Activated effector memory CD4-positive, alpha-beta T cell treated with Interleukin-2 at 50 U/mL for 16 hours (primary cell): Measurements from ENCODE around the gene CGB7.
A peak's percentile ranks its signal among the peaks of the same experiment; 100 is the strongest.
"Not testable (repeated sequence)": the region's sequence is repeated elsewhere in the genome, so short reads cannot be mapped to it uniquely, and the experiment has no call there.

Source experiments
- DNase-seq: peaks from one replicate; pipeline ENCODE4 v3.0.0-alpha.2; 2020

The CGB7 gene

DNA sequence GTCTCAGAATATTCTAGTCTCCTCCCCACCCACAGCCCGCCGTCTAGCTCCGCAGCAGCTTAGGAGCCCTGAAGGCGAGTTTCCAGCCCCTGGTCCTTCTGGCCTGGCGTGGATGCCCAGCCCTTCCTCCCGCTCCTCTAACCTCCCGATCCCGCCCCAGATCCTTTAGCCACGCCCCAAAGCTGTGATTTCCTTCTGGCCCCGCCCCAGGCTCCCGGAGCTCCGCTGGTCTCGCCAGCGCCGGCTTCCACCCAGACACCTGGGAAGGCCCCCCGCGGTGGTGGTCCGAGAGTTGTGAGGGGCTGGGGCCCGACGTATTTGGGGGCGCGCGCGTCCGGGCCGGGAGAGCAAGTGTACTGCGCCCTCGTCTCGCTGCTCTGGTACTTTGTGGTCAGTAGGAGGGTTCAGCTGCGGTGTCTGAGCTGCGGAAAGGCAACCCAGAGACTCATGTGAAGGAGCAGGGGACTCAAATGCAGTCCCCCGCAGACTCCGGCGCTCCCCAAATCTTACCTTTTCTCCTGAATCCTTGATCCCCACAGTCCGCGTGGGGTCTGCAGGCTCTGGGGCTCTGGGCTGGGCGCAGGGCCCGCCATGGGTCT, at the start of gene CGB7:
TSS of gene CGB7 (minus strand) at position 114 of the 599 bp plus-strand sequence. CDS start 2,374 bp downstream, outside the sequence.
- peak; percentile 15 for DNase-seq

DNA sequence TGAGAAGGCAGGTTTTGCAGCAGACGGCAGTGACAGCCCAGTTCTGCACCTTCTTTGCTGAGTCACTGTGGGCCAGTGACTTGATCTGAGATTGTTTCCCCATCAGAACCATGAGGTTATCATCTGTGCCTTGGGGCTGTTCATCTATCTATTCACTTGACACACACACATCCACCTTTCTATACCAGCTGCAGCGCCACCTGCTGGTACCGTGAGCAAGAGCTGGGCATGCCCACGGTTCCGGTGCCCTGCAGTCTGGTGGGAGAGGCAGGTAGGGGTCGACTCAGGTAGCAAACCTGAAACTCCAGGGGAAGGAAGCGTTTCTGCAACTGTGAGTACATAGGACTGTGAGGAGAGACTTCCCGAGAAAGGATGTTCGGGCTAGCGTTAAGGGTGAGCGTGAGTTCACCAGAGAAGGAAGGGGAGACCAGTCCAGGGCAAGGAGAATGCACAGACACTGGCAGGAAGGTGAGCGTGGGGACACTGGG, 49.1 kb upstream of the CGB7 start:
- peak; percentile 46 for DNase-seq

DNA sequence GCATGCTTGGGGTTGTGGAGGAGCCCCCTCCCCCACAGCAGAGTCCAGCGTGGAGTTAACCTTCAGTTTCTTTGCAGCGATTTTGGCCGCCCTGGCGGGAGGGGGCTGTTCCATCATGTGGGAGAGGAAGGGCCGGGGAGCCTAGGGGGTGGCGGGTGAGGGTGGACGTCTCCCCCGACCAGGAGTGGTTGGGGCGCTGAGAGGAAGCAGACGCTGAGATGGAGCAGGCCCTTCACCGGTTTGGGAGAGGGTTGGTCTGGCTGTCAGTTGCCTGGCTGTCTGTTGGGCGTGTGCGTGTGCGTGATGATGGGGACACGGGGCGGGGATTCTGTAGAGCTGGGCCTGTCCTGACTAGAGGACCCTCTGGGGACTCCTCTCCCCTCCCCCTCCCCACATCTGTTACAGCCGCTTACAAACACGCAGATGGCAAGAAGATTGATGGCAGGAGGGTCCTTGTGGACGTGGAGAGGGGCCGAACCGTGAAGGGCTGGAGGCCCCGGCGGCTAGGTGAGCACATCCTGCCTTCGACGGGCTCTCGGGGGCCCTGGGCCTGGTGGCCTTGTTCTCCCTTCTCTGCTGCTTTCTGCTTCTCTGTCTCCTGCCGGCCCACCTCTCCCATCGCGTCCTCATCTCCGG, 46.8 kb upstream of the CGB7 start:
- DNase-seq, result no peak

DNA sequence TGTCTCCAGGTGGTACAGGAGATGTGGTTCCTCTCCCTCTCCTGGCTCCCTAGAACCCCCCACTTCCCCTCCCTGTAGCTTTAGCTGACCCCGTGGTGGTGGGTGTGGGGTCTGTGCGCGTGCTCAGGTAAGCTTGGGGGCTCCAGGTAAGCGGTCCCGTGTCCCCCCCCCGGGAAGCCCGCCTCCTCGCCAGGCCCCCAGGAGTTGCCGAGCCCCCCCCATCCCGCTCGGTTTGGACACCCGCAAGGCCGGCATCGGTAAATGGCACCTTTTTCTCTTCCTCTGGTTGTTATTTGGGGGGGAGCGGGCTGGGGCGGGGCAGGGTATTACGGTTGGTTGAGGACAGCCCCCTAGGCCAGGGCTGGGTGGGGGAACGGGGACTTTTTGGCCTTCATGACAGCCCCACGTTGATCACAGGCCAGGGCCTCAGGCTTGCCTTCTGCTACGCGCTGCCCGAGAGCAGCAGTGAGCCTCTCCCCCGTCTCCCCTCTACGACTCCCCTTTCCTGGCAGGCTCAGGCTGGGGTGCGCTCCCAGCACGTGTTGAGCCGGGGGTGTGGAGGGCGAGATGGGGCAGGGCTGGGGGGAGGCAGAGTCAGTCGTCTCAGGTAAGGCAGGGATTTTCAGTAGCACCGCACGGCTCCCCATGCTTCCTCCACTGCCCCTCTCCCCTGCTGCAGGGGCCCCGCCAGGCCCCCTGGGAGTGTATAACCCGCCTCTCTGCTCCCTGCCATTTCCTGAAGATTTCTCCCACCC, 46.0 kb upstream of the CGB7 start:
- DNase-seq, result no peak

DNA sequence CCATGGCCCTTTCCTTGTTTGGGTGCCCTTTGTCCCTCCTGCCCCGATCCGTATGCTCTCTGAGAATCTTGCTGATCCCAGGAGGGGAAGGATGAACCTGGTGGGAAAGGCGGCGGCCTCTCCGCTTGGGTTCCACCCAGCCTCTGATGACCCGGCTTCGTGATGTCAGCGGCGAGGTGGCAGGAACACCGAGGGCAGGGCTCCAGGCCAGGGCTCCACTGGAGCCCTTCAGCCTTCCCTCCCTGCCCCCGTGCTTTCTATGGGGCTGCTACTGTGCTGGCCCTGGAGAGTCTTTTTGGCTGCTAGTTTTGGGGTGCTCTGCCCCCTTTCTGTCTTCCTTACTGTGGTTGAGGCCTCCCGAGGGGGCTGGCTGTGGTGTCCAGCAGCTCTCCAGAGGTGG, 44.8 kb upstream of the CGB7 start:
- DNase-seq, result no peak

DNA sequence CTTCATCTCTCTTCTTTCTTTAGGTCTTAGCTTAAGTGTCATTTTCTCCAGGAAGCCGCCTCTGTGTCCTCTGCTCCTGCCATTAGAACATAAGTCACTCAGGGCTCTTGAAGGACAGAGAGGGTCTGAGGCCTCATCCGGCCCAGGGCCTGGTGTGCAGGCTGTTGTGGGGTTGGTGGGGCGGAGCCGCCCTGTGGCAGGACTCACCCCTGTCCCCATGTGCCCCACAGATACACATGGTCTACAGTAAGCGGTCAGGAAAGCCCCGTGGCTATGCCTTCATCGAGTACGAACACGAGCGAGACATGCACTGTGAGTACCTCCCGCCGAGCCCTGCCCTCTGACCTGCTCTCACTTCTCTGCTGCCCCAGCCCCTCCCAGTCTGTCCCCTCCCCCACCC, 43.6 kb upstream of the CGB7 start:
- no peak for DNase-seq

DNA sequence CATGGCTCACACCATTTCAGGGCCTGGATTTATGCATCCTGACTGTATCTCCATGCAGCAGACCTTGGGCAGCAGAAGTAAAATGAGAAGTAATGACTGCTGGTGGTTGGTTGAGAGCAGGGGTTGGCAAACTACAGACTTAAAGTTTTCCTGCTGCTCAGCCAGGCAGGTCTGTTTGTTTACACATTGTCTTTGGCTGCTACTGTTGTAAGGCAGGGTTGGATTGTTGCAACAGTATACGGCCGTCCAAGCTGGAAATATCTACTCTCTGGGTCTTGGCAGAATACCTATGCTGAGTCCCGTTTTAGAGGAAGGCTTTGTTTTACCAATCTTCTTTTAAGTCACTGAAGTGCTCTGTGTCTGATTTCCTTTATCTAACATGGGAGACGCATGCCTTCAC, 41.2 kb upstream of the CGB7 start:
- no peak for DNase-seq

DNA sequence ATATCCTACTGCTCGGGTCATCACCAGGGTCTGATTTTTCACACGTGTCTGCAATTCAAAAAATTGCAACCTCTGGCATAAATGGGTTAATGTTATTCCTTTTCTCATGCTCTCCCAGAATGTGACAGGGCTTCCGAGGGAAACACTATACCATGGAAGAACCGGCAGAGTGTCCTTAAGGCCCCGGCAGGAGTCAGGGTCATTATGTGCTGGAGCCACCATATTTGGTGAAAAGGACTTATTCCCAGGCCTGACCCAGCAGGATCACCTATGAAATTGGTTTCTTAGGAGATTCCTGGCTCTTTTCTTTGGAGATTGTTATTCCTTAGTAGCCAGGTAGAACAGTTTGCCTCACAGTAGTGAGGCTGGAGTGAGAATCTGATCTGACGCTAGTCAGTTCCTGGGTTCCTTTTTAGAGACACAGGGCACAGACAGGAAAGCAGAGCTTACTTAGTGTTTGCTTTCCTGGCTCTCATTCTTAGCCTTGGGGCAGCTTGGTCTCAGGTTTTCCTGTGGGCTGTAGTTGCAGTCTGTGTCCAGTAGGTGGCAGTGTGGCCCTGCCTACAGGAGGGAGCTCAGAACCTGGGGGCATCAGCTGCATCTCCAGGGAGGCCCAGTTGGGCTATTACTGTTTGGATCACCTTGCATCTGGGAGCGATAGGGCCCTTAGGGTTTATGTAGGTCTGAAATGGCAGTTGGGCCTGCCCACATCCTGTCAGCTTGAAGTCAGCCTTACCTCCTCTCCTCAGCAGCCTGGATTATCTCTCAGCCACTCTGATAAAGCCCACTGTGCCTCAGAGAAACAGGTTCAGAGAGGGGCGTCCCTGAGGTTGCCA, 40.1 kb upstream of the CGB7 start:
- DNase-seq, result peak; percentile 61

DNA sequence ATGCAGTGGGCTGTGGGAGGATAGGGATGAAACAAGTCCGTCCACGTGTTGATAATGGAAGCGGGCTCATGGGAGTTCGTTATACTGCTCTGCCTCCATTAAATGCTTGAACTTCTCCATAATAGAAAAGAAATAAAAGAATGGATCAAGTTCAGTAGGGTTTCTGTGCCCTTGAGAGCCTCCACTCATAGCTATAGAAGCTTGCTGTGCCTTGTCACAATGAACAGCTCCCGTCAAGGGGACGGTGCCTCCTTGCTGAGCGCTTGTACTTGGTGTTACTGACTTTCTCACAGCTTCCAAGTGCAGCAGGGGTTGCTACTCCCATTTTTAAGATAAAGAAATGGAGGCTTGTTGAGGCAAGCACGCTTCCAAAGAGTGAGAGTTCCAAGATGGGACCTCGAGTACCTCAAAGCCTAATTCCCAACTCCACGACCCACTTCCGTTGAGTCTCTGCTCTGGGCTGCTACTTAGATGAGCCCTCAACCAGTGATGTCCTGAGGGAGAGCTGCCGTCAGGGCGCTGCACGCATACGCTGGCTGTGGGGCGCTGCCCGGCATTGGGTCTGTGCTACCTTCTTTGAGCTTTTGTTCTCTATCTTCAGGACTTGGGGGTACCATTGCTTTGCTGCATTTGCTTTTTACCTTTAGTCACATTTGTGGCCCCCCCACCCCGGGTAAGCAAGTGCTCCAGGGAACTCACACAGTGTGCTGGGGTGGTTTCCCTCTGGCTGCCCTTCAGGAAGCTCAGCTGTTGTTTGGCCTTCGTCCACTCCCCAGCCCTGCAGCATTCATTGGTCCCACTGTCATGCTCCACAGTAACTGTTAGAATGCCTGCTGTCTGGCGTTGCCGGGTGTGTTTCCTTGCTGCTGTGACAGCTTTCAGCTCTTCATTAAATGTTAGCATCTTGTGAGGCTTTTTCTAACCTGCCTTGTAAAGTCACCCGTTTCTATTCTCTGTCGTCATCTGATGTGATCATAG, 37.2 kb upstream of the CGB7 start:
- no peak for DNase-seq

DNA sequence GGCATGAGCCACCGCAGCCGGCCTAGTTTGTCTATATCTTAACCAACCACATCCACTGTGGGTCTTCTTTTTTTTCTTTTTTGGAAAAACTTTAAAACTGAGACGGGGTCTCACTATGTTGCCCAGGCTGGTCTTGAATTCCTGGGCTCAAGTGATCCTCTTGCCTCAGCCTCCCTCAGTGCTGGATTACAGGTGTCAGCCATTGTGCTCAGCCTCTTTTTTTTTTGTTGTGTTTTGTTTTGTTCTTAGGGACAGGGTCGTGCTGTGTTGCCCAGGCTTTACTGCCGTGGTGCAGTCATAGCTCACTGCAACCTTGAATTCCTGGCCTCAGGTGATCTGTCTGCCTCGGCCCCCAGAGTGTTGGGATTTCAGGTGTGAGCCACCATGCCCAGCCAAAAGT, 35.1 kb upstream of the CGB7 start:
- DNase-seq, result no peak

DNA sequence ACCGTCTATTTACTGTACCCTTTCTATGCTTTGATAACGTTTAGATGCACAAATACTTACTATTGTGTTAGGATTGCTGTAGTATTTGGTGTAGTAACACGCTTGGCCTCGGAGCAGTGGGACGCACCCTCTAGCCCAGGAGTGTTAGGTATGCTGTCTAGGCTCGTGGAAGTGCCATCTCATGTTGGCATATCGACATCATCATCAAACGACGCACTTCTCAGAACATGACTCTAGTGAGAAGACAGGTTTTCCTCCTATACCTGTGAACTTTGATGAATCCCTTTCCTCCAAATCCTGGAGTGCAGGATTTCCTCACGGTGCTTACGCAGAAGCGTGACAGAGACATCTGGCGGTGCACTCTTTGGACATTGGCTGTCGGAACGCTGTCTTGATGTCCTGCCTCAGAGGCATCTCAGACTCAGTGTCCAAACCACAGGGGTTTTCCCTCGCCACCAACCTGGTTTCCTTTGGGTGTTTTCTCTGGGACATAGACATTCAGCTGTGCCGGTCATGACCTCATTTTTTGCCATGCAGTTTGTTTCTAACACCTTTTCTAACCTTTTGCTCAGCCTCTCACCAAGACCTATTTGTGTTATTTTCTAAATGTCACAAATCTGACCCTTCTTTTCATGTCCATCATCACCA, 34.0 kb upstream of the CGB7 start:
- no peak for DNase-seq

DNA sequence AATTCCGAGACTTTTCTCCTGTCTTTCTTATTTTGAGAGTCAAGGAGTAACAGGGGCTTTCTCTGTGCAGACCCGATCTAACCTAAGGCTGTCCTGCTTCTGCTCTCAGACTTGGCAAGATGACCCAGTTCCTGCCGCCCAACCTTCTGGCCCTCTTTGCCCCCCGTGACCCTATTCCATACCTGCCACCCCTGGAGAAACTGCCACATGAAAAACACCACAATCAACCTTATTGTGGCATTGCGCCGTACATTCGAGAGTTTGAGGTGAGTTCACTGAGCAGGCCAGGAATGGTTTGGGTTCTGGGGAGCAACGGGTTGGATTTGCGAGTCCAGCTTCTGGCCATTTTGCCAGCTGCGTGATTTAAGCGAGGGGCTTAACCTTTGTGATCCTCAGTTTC, 28.7 kb upstream of the CGB7 start:
- DNase-seq, result no peak

DNA sequence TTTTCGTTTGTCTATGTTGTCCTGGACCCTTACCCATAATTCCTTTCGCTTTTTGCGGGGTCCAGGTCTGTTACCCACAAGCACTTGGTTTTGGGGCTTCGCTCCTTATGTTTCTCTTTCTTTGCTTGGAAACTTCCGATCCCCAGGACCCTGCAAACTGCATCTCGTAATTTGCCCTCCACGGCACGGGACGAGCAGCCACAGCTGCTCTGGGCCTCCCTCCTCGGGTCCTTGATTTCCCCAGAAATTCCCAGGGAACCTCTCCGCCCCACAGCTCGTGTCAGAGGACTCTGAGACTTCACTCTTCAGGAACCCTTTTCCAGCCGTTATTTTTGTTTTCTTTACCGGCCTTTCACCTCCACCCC, 28.3 kb upstream of the CGB7 start:
- DNase-seq, result no peak

DNA sequence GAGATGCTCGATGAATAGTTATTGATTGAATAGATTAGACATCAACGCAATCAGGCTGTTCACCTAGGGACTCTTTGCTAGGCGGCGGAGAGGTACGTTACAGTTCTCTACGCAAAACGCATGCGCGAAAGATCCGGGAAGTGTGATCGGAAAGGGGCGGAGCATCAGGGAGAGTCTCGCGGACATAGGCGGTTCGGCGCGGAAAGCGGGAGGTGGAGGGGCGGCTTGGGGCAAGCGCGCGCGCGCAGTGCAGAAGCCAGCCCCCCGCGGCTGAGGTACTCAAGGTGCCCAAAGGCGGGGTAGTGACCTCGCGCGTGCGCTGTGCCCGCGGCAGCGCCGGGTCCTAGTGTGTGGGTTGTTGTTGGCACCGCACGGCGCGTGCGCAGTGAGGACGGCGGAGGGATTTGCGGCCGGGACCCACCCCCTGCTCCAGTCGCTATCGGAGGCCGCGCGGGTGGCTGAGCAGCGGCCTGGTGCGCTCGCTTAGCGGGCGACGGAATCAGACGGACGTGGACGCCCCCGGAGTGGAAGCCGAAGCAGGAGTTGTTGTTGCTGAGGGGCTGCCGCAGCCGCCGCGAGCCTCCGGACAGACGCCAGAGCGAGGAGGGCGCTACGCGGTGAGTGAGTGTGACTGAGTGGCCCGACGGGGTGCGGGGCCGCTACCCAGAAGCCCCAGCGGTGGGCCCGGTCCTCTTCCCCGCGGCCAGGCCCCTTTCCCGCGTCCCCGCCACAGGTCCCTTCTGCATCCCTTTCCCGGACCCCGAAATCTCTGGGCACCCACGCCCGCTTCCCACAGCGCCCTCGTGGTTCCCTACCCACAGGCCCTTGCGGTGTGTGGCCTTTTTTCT, 27.7 kb upstream of the CGB7 start, which contains the start of gene SNRNP70:
TSS of gene SNRNP70 (plus strand) at position 432 of the 848 bp plus-strand sequence. CDS start 964 bp downstream, outside the sequence.
- DNase-seq, result peak; percentile 98

DNA sequence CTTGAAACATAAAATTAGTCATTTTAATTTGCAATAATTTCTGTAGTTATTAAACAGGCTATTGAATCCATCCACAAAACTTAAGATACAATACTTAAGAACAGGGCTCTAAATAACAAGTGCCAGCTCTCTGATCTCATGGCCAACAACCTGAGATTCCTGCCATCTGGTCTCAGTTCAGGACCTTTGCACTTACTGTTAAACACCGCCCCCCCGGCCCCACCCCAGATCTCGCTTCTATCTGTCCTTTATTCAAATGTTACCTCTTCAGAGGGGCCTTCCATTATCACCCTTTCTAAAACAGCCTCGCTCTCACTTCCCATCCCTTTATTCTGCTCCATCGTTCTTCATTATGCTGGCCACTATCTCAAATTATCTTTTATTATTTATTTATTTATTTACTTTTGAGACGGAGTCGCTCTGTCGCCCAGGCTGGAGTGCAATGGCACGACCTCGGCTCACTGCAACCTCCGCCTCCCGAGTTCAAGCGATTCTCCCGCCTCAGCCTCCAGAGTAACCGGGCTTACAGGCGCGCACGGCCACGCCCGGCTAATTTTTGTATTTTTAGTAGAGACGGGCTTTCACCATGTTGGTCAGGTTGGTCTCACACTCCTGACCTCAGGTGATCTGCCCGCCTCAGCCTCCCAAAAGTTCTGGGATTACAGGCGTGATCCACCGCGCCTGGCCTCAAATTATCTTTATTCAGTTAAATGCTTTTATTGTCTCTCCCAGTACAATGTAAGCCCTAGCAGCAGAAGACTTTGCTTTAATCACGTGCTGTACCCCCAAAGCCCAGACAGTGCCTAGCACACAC, 26.9 kb upstream of the CGB7 start:
- no peak for DNase-seq

DNA sequence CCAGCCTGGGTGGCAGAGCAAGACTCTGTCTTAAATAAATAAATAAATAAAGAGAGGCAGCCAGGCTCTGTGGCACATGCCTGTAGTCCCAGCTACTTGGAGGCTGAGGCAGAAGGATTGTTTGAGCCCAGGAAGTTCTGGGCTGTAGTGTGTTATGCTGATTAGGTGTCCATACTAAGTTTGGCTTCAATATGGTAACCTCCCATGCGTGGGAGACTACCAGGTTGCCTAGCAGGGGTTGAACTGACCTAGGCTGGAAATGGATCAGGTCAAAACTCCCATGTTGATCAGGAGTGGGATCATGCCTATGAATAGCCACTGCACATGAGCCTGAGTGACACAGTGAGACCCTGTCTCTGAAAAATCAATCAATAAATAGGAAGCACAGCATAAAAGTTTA, 23.7 kb upstream of the CGB7 start:
- no peak for DNase-seq

DNA sequence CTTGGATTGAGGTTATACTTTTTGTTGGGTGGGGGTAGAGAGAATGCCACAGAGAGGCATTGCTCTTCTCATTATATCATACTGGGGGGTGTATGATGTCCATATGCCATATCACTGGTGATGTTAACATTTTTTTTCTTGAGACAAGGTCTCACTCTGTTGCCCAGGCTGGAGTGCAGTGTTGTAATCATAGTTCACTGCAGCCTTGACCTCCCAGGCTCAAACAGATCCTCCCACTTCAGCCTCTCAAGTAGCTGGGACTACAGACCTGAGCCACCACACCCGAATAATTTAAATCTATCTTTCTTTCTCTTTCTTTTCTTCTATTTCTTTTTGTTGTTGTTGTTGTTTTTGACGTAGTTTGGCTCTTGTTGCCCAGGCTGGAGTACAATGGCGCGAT, 22.8 kb upstream of the CGB7 start:
- no peak for DNase-seq

DNA sequence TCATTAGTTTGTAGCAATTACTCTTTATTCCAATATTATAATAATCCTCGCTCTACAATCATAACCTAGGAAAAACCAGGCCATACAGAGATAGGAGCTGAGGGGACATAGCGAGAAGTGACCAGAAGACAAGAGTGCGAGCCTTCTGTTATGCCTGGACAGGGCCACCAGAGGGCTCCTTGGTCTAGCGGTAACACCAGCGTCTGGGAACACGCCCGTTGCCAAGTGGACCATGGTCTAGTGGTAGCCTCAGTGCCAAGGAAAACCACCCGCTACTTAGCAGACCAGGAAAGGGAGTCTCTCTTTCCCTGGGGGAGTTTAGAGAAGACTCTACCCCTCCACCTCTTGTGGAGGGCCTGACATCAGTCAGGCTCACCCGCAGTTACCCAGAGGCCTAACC, 17.3 kb upstream of the CGB7 start:
- DNase-seq, result not testable (repeated sequence)
